ENCODE results near the gene CYP11A1.
A peak's percentile ranks its signal among the peaks of the same experiment; 100 is the strongest.

Gene CYP11A1

GRCh38 chr15:74406517-74406916, 39.1 kb upstream of the CYP11A1 start:
- H3K9me3 Mint-ChIP-seq, result no peaks in the 10 kb centered on the region
- no peak for ATAC-seq (ENCODE audit: low read depth)
- H3K27me3 Mint-ChIP-seq, result no peaks in the 10 kb centered on the region
- peak overlapping the region; percentile 45 for H3K27ac Mint-ChIP-seq
- DNase-seq (ENCODE audit: low spot score in 2 of 2), result no peak
- peaks cover 57% of the 10 kb centered on the region for H3K4me1 Mint-ChIP-seq
- H3K36me3 Mint-ChIP-seq, result peaks cover 6% of the 10 kb centered on the region
- no peak overlapping the region for H3K4me3 Mint-ChIP-seq

GRCh38 chr15:74405823-74406222, 38.4 kb upstream of the CYP11A1 start:
- no peak for ATAC-seq (ENCODE audit: low read depth)
- H3K27me3 Mint-ChIP-seq, result no peaks in the 10 kb centered on the region
- no peak overlapping the region for H3K4me3 Mint-ChIP-seq
- no peak for DNase-seq (ENCODE audit: low spot score in 2 of 2)
- H3K36me3 Mint-ChIP-seq, result peaks cover 4% of the 10 kb centered on the region
- H3K27ac Mint-ChIP-seq, result peak overlapping the region; percentile 45
- no peaks in the 10 kb centered on the region for H3K9me3 Mint-ChIP-seq
- H3K4me1 Mint-ChIP-seq, result peaks cover 63% of the 10 kb centered on the region

GRCh38 chr15:74403991-74404563, 36.6 kb upstream of the CYP11A1 start:
- peak overlapping the region; percentile 96 for H3K27ac Mint-ChIP-seq
- ATAC-seq (ENCODE audit: low read depth) (peak; percentile 28), DNase-seq (ENCODE audit: low spot score in 2 of 2) (peak in 1 of 2 donors; percentile 50)
- peaks cover 70% of the 10 kb centered on the region for H3K4me1 Mint-ChIP-seq
- H3K36me3 Mint-ChIP-seq, result no peaks in the 10 kb centered on the region
- no peaks in the 10 kb centered on the region for H3K9me3 Mint-ChIP-seq
- H3K4me3 Mint-ChIP-seq, result peak overlapping the region; percentile 75
- H3K27me3 Mint-ChIP-seq, result no peaks in the 10 kb centered on the region

GRCh38 chr15:74403588-74403919, 36.1 kb upstream of the CYP11A1 start:
- H3K27ac Mint-ChIP-seq, result peak overlapping the region; percentile 96

GRCh38 chr15:74402873-74403587, 35.6 kb upstream of the CYP11A1 start:
- DNase-seq (ENCODE audit: low spot score in 2 of 2) (peak; percentile 66 to 70), ATAC-seq (ENCODE audit: low read depth) (peak; percentile 81)
- Mint-ChIP-seq H3K4me3 (peak overlapping the region; percentile 75), H3K27ac (peak overlapping the region; percentile 96), H3K9me3 (no peaks in the 10 kb centered on the region), H3K4me1 (peaks cover 75% of the 10 kb centered on the region), H3K36me3 (no peaks in the 10 kb centered on the region), H3K27me3 (no peaks in the 10 kb centered on the region)

More at GRCh38 chr15:74403588-74403919, 36.1 kb upstream of the CYP11A1 start:
- no peaks in the 10 kb centered on the region for H3K36me3 Mint-ChIP-seq
- ATAC-seq (ENCODE audit: low read depth) (peak; percentile 14), DNase-seq (ENCODE audit: low spot score in 2 of 2) (peak in 1 of 2 donors; percentile 44)
- no peaks in the 10 kb centered on the region for H3K9me3 Mint-ChIP-seq
- H3K27me3 Mint-ChIP-seq, result no peaks in the 10 kb centered on the region
- peak overlapping the region; percentile 75 for H3K4me3 Mint-ChIP-seq
- H3K4me1 Mint-ChIP-seq, result peaks cover 73% of the 10 kb centered on the region

GRCh38 chr15:74402337-74402841, 34.9 kb upstream of the CYP11A1 start:
- Mint-ChIP-seq H3K4me1 (peaks cover 76% of the 10 kb centered on the region), H3K9me3 (no peaks in the 10 kb centered on the region), H3K36me3 (no peaks in the 10 kb centered on the region), H3K27ac (peak overlapping the region; percentile 96), H3K4me3 (peak overlapping the region; percentile 75), H3K27me3 (no peaks in the 10 kb centered on the region)
- ATAC-seq (ENCODE audit: low read depth) (no peak), DNase-seq (ENCODE audit: low spot score in 2 of 2) (no peak)

GRCh38 chr15:74400915-74401757, 33.7 kb upstream of the CYP11A1 start:
- H3K4me1 Mint-ChIP-seq, result peaks cover 79% of the 10 kb centered on the region
- peak; percentile 10 for ATAC-seq (ENCODE audit: low read depth)

GRCh38 chr15:74400313-74400860, 32.9 kb upstream of the CYP11A1 start:
- peaks cover 79% of the 10 kb centered on the region for H3K4me1 Mint-ChIP-seq
- no peaks in the 10 kb centered on the region for H3K36me3 Mint-ChIP-seq
- H3K4me3 Mint-ChIP-seq, result no peak overlapping the region
- H3K27me3 Mint-ChIP-seq, result no peaks in the 10 kb centered on the region
- no peaks in the 10 kb centered on the region for H3K9me3 Mint-ChIP-seq
- ATAC-seq (ENCODE audit: low read depth), result no peak
- DNase-seq (ENCODE audit: low spot score in 2 of 2), result no peak
- peak overlapping the region; percentile 96 for H3K27ac Mint-ChIP-seq

More at GRCh38 chr15:74400915-74401757, 33.7 kb upstream of the CYP11A1 start:
- peak overlapping the region; percentile 55 for H3K4me3 Mint-ChIP-seq
- H3K27ac Mint-ChIP-seq, result peak overlapping the region; percentile 96
- H3K27me3 Mint-ChIP-seq, result no peaks in the 10 kb centered on the region
- H3K9me3 Mint-ChIP-seq, result no peaks in the 10 kb centered on the region
- peak; percentile 39 to 42 for DNase-seq (ENCODE audit: low spot score in 2 of 2)
- H3K36me3 Mint-ChIP-seq, result no peaks in the 10 kb centered on the region

- Mint-ChIP-seq H3K9me3 (no peaks in the 10 kb centered on the region), H3K36me3 (no peaks in the 10 kb centered on the region), H3K4me1 (peaks cover 85% of the 10 kb centered on the region), H3K27ac (peak overlapping the region; percentile 96), H3K27me3 (no peaks in the 10 kb centered on the region), H3K4me3 (no peak overlapping the region)
- ATAC-seq (ENCODE audit: low read depth), result no peak
- no peak for DNase-seq (ENCODE audit: low spot score in 2 of 2)
Observed at GRCh38 chr15:74399511-74400312, 32.3 kb upstream of the CYP11A1 start.

GRCh38 chr15:74399100-74399499, 31.7 kb upstream of the CYP11A1 start:
- Mint-ChIP-seq H3K4me1 (peaks cover 87% of the 10 kb centered on the region), H3K9me3 (no peaks in the 10 kb centered on the region), H3K36me3 (no peaks in the 10 kb centered on the region), H3K27ac (peak overlapping the region; percentile 96), H3K4me3 (no peak overlapping the region), H3K27me3 (no peaks in the 10 kb centered on the region)
- DNase-seq (ENCODE audit: low spot score in 2 of 2) (no peak), ATAC-seq (ENCODE audit: low read depth) (no peak)

GRCh38 chr15:74398183-74398582, 30.7 kb upstream of the CYP11A1 start:
- Mint-ChIP-seq H3K27ac (peak overlapping the region; percentile 96), H3K4me1 (peaks cover 86% of the 10 kb centered on the region), H3K36me3 (no peaks in the 10 kb centered on the region), H3K27me3 (no peaks in the 10 kb centered on the region), H3K9me3 (no peaks in the 10 kb centered on the region), H3K4me3 (peak overlapping the region; percentile 62)
- ATAC-seq (ENCODE audit: low read depth), result no peak
- no peak for DNase-seq (ENCODE audit: low spot score in 2 of 2)

- Mint-ChIP-seq H3K27ac (peak overlapping the region; percentile 96), H3K4me3 (peak overlapping the region; percentile 62), H3K4me1 (peaks cover 86% of the 10 kb centered on the region), H3K36me3 (no peaks in the 10 kb centered on the region), H3K27me3 (no peaks in the 10 kb centered on the region), H3K9me3 (no peaks in the 10 kb centered on the region)
- DNase-seq (ENCODE audit: low spot score in 2 of 2), result peak; percentile 46 to 51
- ATAC-seq (ENCODE audit: low read depth), result peak; percentile 46
Observed at GRCh38 chr15:74397239-74398068, 30.0 kb upstream of the CYP11A1 start.

Data from memory B cell (primary cell).